Testis (tissue), 2 donors: ENCODE results near the gene ZFP36L1.

Source experiments
- CTCF ChIP-seq, 3 experiments: fragments of 450-650 bp in 2 of 3; fragments of 200-600 bp in 1 of 3; sonication (generic) in 1 of 3; IDR thresholded peaks; one replicate each; pipeline ENCODE4 v1.5.1; 2016 to 2019; ENCODE audit warnings: antibody characterized with exemption in 3 of 3, mild to moderate bottlenecking in 2 of 3, moderate library complexity in 1 of 3
- POLR2A ChIP-seq: fragments of 450-650 bp; IDR thresholded peaks from one replicate; pipeline ENCODE4 v1.6.1; 2017; ENCODE audit warnings: antibody characterized with exemption, mild to moderate bottlenecking, moderate library complexity

GRCh38 chr14:68820119-68820518 is 27.3 kb upstream of the ZFP36L1 start:
- TF ChIP-seq CTCF (IDR thresholded peaks at IDR 0.05), result no peak
- TF ChIP-seq POLR2A, result no peak
